Kidney epithelial cell (primary cell): ENCODE measurements around the gene CADPS. TPM values are rescaled to one million over a fixed set of nuclear protein-coding genes. Genes with fewer than 3 reads are reported as not detected.
A peak's percentile ranks its signal among the peaks of the same experiment; 100 is the strongest.

Source experiments
- DNase-seq: peaks from one replicate; pipeline ENCODE4 v3.0.0-alpha.2; 2010; ENCODE audit warnings: low read depth
- H3K27me3 ChIP-seq: 2 replicates; pipeline ENCODE4 v1.6.0; 2011; ENCODE audit warnings: low read length; ENCODE audit not compliant: control insufficient read depth, insufficient read depth
- H3K36me3 ChIP-seq: 2 replicates; pipeline ENCODE4 v1.5.1; 2011; ENCODE audit warnings: low read length; ENCODE audit not compliant: control insufficient read depth, insufficient read depth
- H3K4me3 ChIP-seq: 2 replicates; pipeline ENCODE4 v1.5.1; 2011; ENCODE audit warnings: low read depth, mild to moderate bottlenecking, control low read depth, low read length
- total RNA-seq: library from RNA; depleted of rRNA; stranded (reverse); fragments of >200 nt; gene quantifications from 2 replicates; pipeline ENCODE4 v1.2.3, GENCODE V29; 2015
- TF ChIP-seq, protein P1 (sequence below): IDR thresholded peaks from 2 replicates; pipeline ENCODE4 v1.5.1; 2011; ENCODE audit warnings: mild to moderate bottlenecking, moderate library complexity, low read length, control low read depth, inconsistent platforms; ENCODE audit not compliant: insufficient read depth, poor library complexity, severe bottlenecking

Gene CADPS
- total RNA-seq, 1 donor from 2014 or later = 0.08 TPM

DNA sequence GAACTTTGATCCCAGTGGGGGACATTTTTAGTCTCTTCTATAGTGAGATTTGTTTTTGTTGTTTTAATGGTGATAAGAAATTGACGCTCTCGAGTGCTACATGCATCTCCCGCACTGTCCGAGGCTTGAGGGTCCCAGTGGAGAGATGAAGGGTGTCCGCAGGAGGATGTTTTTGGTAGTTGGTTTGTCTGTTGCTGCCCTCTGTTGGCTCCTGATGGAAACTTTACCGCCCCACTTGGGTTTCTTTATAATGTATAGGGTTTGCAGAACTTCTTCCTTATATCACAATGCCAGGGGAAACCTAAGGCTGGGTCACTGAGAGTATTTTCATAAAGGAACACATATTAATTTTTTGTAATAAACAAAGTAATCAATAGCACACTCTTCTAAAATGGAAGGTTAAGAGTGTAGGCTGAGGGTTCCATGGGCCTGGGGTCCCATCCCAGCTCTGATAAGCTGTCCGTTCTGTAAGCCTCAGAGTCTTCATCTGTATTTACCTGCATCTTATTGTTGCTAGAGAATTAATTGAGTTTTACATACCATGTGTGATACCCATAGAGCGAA, 316.6 kb downstream of the CADPS start:
- H3K4me3 ChIP-seq = no peak overlapping the region
- H3K36me3 ChIP-seq = no peaks in the 10 kb centered on the region
- H3K27me3 ChIP-seq = no peaks in the 10 kb centered on the region
- DNase-seq = no peak
- TF ChIP-seq, protein P1, sequence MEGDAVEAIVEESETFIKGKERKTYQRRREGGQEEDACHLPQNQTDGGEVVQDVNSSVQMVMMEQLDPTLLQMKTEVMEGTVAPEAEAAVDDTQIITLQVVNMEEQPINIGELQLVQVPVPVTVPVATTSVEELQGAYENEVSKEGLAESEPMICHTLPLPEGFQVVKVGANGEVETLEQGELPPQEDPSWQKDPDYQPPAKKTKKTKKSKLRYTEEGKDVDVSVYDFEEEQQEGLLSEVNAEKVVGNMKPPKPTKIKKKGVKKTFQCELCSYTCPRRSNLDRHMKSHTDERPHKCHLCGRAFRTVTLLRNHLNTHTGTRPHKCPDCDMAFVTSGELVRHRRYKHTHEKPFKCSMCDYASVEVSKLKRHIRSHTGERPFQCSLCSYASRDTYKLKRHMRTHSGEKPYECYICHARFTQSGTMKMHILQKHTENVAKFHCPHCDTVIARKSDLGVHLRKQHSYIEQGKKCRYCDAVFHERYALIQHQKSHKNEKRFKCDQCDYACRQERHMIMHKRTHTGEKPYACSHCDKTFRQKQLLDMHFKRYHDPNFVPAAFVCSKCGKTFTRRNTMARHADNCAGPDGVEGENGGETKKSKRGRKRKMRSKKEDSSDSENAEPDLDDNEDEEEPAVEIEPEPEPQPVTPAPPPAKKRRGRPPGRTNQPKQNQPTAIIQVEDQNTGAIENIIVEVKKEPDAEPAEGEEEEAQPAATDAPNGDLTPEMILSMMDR = peak; percentile 63

GRCh38 chr3:62557983-62558382, 317.2 kb downstream of the CADPS start:
- Histone ChIP-seq H3K36me3 (no peaks in the 10 kb centered on the region), H3K27me3 (no peaks in the 10 kb centered on the region), H3K4me3 (no peak overlapping the region)
- TF ChIP-seq, protein P1 = no peak
- no peak for DNase-seq

DNA sequence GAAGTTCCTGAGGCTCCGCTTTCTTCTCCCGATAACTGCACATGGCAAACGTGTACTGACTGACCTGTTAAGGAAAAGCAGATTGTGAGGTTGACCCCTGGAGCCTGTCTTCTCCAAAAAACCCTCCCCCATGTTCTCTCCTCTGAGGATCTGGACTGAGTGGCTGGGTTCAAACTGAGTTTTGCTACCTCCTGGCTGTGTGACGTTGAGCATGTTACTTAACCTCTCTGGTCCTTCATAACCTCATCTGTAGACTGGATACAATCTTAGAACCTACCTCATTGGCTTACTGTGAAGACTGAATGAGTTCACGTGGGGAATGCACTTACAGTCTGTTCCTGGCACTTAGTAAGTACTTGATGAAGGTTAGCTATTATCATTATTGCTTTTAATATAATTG, 317.8 kb downstream of the CADPS start:
- DNase-seq = no peak
- H3K36me3 ChIP-seq = no peaks in the 10 kb centered on the region
- H3K27me3 ChIP-seq = no peaks in the 10 kb centered on the region
- TF ChIP-seq, protein P1 = no peak
- no peak overlapping the region for H3K4me3 ChIP-seq

DNA sequence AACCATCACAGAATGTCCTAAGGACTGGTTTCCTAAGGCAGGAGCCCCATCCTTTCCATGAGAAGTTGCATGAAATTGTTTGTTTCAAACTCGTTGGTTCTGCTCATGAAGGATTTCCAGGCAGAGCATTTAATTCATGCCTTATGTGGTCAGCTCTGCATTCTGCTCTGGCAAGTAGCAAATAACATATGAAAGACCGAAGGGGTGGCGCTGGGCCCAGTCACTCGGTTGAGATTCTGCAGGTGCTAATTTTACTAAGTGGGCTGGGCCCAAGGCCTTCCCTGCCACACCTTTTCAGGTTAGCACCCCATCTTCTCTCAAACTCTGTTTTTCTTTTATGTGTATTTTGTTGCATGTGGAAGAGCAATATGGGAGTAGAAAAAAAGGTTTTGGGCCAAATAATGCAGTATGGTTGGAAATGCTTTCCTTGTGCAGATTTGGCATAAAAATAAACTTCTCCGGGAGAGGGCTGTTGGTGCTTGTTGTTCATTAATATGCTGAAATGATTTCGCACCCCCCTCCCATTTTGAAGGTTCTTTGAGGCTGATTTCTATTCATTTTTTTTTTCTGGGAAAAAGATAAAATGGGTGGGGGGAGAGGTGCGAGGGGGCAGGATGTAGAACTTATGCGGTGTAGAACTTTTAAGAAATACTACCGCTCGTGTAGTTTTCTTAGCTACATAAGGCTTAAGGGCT, 318.9 kb downstream of the CADPS start:
- no peaks in the 10 kb centered on the region for H3K36me3 ChIP-seq
- TF ChIP-seq, protein P1 = no peak
- no peak overlapping the region for H3K4me3 ChIP-seq
- no peaks in the 10 kb centered on the region for H3K27me3 ChIP-seq
- DNase-seq = no peak

DNA sequence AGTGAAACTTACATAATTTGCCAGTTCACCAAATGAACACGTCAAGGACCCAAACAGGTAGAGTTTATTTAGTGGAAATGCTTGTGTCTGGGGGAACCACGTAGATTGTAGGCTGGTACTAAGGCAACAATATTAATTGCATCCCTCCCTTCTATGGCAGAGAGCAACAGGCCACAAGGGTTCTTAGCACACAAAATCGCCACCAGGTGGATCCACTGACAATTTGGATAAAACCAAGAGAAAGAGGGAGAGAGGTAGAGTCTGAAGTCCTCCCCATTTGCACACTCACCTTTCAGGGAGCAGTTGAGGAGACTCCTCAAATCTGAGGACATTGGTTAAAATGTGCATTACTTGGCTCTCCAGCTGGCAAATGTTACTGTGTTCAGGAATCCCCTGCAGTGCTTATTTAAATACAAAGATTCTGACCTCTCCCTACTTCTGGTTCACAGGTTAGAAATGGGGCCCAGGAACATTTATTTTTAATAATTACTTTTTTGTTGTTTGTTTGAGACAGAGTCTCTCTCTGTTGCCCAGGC, 320.9 kb downstream of the CADPS start:
- TF ChIP-seq, protein P1 = peak; percentile 27
- H3K27me3 ChIP-seq = no peaks in the 10 kb centered on the region
- no peak overlapping the region for H3K4me3 ChIP-seq
- no peak for DNase-seq
- no peaks in the 10 kb centered on the region for H3K36me3 ChIP-seq

DNA sequence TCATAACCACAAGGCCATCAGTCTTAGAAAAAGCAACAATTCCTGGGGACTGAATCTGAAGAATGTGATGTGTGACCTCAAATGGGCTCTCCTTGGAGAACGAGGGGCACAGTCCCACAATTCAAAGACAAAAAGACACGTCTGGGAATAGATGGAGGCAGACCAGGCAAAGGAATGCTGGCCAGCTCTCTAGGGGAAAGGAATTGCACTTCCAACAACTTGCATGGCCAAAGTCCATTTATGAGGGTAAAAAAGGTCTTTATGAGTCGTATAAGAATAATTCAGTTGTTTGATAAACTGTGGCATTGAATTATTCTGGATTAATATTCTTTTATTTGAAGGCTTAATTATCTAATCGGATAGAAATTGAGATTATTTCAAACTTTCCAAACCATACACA, 321.4 kb downstream of the CADPS start:
- no peak for DNase-seq
- TF ChIP-seq, protein P1 = no peak

More for the DNA sequence above, 321.4 kb downstream of the CADPS start:
- Histone ChIP-seq H3K4me3 (no peak overlapping the region), H3K27me3 (no peaks in the 10 kb centered on the region), H3K36me3 (no peaks in the 10 kb centered on the region)
